HEK293T (cell line): Measurements from ENCODE around the gene CHPF2.
A peak's percentile ranks its signal among the peaks of the same experiment; 100 is the strongest.

Experiments used
- BHLHE40 ChIP-seq: fragments of 450-650 bp; IDR thresholded peaks from 2 replicates; pipeline ENCODE4 v1.6.1; 2016; ENCODE audit warnings: mild to moderate bottlenecking, moderate library complexity, borderline replicate concordance
- CTBP1 ChIP-seq: fragments of 450-650 bp; IDR thresholded peaks from 2 replicates; pipeline ENCODE4 v1.6.1; 2016; ENCODE audit warnings: borderline replicate concordance
- FOXA1 ChIP-seq: fragments of 450-650 bp; IDR thresholded peaks from 2 replicates; pipeline ENCODE4 v1.6.1; 2016; ENCODE audit warnings: mild to moderate bottlenecking
- FOXK2 ChIP-seq: fragments of 450-650 bp; IDR thresholded peaks from 2 replicates; pipeline ENCODE4 v1.6.1; 2016; ENCODE audit warnings: mild to moderate bottlenecking
- FOXM1 ChIP-seq: fragments of 450-650 bp; IDR thresholded peaks from 2 replicates; pipeline ENCODE4 v1.6.1; 2017; ENCODE audit warnings: mild to moderate bottlenecking, borderline replicate concordance
- HDGF ChIP-seq: fragments of 450-650 bp; IDR thresholded peaks from 2 replicates; pipeline ENCODE4 v1.6.1; 2017; ENCODE audit warnings: antibody characterized with exemption, borderline replicate concordance
- L3MBTL2 ChIP-seq: fragments of 450-650 bp; conservative IDR thresholded peaks from 2 replicates; pipeline ENCODE4 v1.6.1; 2016; ENCODE audit warnings: mild to moderate bottlenecking
- NFRKB ChIP-seq: fragments of 450-650 bp; IDR thresholded peaks from 2 replicates; pipeline ENCODE4 v1.6.1; 2016; ENCODE audit warnings: mild to moderate bottlenecking, moderate library complexity
- SP1 ChIP-seq: fragments of 450-650 bp; IDR thresholded peaks from 2 replicates; pipeline ENCODE4 v1.6.1; 2017
- SUZ12 ChIP-seq: fragments of 450-650 bp; IDR thresholded peaks from 2 replicates; pipeline ENCODE4 v1.6.1; 2016; ENCODE audit warnings: mild to moderate bottlenecking
- TARDBP ChIP-seq: fragments of 450-650 bp; IDR thresholded peaks from 2 replicates; pipeline ENCODE4 v1.6.1; 2016
- ZNF384 ChIP-seq: fragments of 450-650 bp; IDR thresholded peaks from 2 replicates; pipeline ENCODE4 v1.6.1; 2016

- no peak for TF ChIP-seq FOXK2
- no peak for TF ChIP-seq BHLHE40
- TF ChIP-seq HDGF = no peak
- no peak for TF ChIP-seq CTBP1
- TF ChIP-seq TARDBP = no peak
- TF ChIP-seq FOXM1 = no peak
- TF ChIP-seq SUZ12 = no peak
- TF ChIP-seq SP1 = no peak
- TF ChIP-seq NFRKB = no peak
- peak; percentile 43 for TF ChIP-seq L3MBTL2
- TF ChIP-seq FOXA1 = no peak
- no peak for TF ChIP-seq ZNF384
These were observed 15.5 kb downstream of the CHPF2 start for GRCh38 chr7:151247611-151248345.
